GM23248 (cell line): ENCODE data around the gene ABR. TPM values are rescaled to one million over a fixed set of nuclear protein-coding genes. Genes with fewer than 3 reads are reported as not detected.

Experiments used
- DNase-seq: peaks from one replicate; pipeline ENCODE4 v3.0.0-alpha.2; 2015
- H2AFZ ChIP-seq: fragments of 200-600 bp; sonication (generic); 2 replicates; pipeline ENCODE4 v1.6.1; 2016; ENCODE audit warnings: antibody characterized with exemption
- H3F3A ChIP-seq: fragments of 200-600 bp; sonication (generic); 2 replicates; pipeline ENCODE4 v1.6.1; 2016; ENCODE audit warnings: mild to moderate bottlenecking, antibody characterized with exemption, mixed run types; ENCODE audit not compliant: insufficient read depth
- H3K27ac ChIP-seq: fragments of 200-600 bp; sonication (generic); 2 replicates; pipeline ENCODE4 v1.5.1; 2016; ENCODE audit warnings: mild to moderate bottlenecking
- H3K27me3 ChIP-seq: fragments of 200-600 bp; sonication (generic); replicated peaks from 2 replicates; pipeline ENCODE4 v1.6.1; 2016; ENCODE audit warnings: mild to moderate bottlenecking; ENCODE audit not compliant: insufficient read depth
- H3K36me3 ChIP-seq: fragments of 200-600 bp; sonication (generic); 2 replicates; pipeline ENCODE4 v1.6.1; 2016; ENCODE audit warnings: low read depth, mild to moderate bottlenecking
- H3K4me1 ChIP-seq: fragments of 200-600 bp; sonication (generic); 2 replicates; pipeline ENCODE4 v1.6.1; 2016; ENCODE audit warnings: mild to moderate bottlenecking; ENCODE audit not compliant: insufficient read depth
- H3K4me2 ChIP-seq: fragments of 200-600 bp; sonication (generic); one replicate; pipeline ENCODE4 v1.6.1; 2016; ENCODE audit warnings: mild to moderate bottlenecking; ENCODE audit not compliant: unreplicated experiment
- H3K4me3 ChIP-seq: fragments of 200-600 bp; sonication (generic); 2 replicates; pipeline ENCODE4 v1.5.1; 2016; ENCODE audit warnings: mild to moderate bottlenecking
- H3K79me2 ChIP-seq: fragments of 200-600 bp; sonication (generic); 2 replicates; pipeline ENCODE4 v1.6.1; 2016; ENCODE audit warnings: mild to moderate bottlenecking; ENCODE audit not compliant: insufficient read depth
- H3K9ac ChIP-seq: fragments of 200-600 bp; sonication (generic); 2 replicates; pipeline ENCODE4 v1.6.1; 2016; ENCODE audit warnings: mild to moderate bottlenecking
- H3K9me2 ChIP-seq: fragments of 200-600 bp; sonication (generic); 2 replicates; pipeline ENCODE4 v1.6.1; 2016; ENCODE audit warnings: mixed run types, mild to moderate bottlenecking, moderate library complexity; ENCODE audit not compliant: insufficient read depth
- H3K9me3 ChIP-seq: fragments of 200-600 bp; sonication (generic); one replicate; pipeline ENCODE4 v1.6.1; 2017; ENCODE audit warnings: low read depth
- H4K20me1 ChIP-seq: fragments of 200-600 bp; sonication (generic); 2 replicates; pipeline ENCODE4 v1.6.0; 2016; ENCODE audit not compliant: insufficient read depth
- EZH2 ChIP-seq: fragments of 200-600 bp; sonication (generic); IDR thresholded peaks from 2 replicates; pipeline ENCODE4 v1.6.1; 2018; ENCODE audit warnings: antibody characterized with exemption, mild to moderate bottlenecking; ENCODE audit not compliant: insufficient read depth, poor library complexity, severe bottlenecking
- EZH2phosphoT487 ChIP-seq: fragments of 200-600 bp; sonication (generic); IDR thresholded peaks from 2 replicates; pipeline ENCODE4 v1.6.1; 2018; ENCODE audit warnings: antibody characterized with exemption, moderate library complexity, mild to moderate bottlenecking, low read depth; ENCODE audit not compliant: insufficient read depth
- WGBS, 2 experiments: methylation state at CpG; one replicate each; pipeline ENCODE4 v1.1.6; 2015 to 2017; ENCODE audit warnings: low lambda C conversion rate in 2 of 2, low coverage in 1 of 2; ENCODE audit errors: missing lambda C conversion rate in 2 of 2; 5-methylcytosine and 5-hydroxymethylcytosine counted together
- in situ Hi-C: fragments of 300-500 bp; cut with MboI; formaldehyde crosslinking; loops from 2 replicates; pipeline ENCODE4 v1.15.0; 2020
- polyA plus RNA-seq: library from polyadenylated mRNA; unstranded; fragments of >200 nt; fragmentation: Nextera tagmentation; extraction: Ambion mirVana; gene quantifications from 2 replicates; pipeline ENCODE4 v1.2.1, GENCODE V29; 2016
- total RNA-seq: library from RNA; depleted of rRNA; stranded (reverse); fragments of >200 nt; shearing (Covaris generic); gene quantifications from 2 replicates; pipeline ENCODE4 v1.2.3, GENCODE V29; 2014

Gene ABR
- total and polyA plus RNA-seq, 2 experiments from 2014 or later, result 24.4 to 38.2 TPM

DNA sequence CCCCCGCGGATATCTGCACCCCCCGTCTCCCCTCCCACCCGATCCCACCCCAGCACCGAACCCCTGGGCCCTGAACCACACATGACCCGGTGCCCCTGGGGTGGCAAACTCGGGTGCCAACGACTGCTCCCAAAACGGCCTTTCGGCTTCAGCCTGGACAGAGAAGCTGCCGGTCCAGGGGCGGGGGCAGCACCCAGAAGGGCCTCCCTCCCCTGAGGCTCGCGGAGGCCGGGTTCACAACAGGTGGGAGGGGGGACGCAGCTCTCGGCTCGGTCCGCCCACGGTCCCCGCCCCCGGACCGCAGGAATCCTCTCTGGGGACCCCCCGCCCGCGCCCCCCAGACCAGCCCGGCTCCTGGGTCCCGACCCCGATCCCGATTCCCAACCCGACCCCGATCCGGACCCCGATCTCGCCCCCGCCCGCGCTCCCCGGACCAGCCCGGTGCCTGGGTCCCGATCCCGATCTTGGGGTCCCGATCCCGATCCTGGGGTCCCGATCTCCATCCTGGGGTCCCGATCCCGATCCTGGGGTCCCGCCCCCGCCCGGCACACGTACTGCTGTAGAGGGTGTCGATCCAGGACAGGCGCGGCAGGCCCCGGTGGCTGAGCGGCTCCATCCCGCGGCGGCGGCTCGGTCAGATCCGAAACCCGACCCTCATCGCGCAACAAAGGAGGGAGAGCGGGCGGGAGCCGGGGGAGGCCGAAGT lies 516 bp downstream of the ABR start:
- DNase-seq, result peak; percentile 66
- Histone ChIP-seq H3F3A (peaks cover 16% of the 10 kb centered on the region; the same call in 1 of the 2 replicates), H3K27ac (no peak overlapping the region), H3K79me2 (no peaks in the 10 kb centered on the region), H4K20me1 (no peaks in the 10 kb centered on the region), H3K4me3 (peak overlapping the region; percentile 80), H3K4me2 (peak overlapping the region; percentile 83), H3K9me2 (no peaks in the 10 kb centered on the region), H3K9me3 (no peaks in the 10 kb centered on the region), H3K27me3 (no peaks in the 10 kb centered on the region), H3K36me3 (no peaks in the 10 kb centered on the region), H2AFZ (peak overlapping the region; percentile 73), H3K9ac (peak overlapping the region; percentile 86), H3K4me1 (peaks cover 16% of the 10 kb centered on the region)
- 1% methylated on average over 17 to 50 of the region's 69 CpGs for WGBS, 2 experiments
- in situ Hi-C loops, result no loop called here
- TF ChIP-seq EZH2phosphoT487 (no peak), EZH2 (no peak)

DNA sequence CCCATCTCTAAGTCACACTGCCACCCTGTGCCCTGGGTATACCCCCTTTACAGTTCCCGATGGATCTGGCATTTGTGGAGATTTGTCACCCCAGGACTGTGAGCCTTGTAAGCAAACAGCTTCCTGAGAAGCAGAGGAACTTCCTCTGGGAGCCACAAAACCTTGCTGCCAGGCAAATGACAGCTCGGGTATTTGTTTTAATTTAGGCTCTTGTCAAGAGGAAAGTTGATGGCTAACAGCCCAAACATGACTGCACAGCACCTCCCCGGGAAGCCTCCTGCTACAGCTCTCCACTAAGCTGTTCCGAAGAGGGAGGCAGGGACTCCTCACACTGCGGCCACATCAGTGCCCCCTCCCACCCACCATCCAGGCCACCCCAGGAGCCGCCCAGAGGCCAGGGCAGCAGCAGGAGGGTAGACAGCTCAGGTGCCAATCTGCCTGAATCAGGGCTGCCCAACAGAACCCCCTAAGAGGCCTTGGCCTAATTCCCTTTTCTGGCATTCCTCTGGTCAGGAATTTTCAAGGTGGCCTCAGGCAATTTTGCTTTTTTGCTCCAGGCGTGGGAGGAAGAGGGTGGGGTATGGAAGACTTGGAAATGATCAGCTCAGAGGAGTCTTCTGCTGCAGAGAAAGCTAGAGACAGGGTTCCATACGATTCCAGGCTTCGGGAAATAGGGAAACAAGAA lies 2.6 kb downstream of the ABR start:
- no peak overlapping the region for H2AFZ ChIP-seq
- no peaks in the 10 kb centered on the region for H3K27me3 ChIP-seq
- H3K4me3 ChIP-seq, result peak overlapping the region; percentile 41
- no peaks in the 10 kb centered on the region for H3K36me3 ChIP-seq
- H3K27ac ChIP-seq, result peak overlapping the region; percentile 29; the same call in 1 of the 2 replicates
- no peak for TF ChIP-seq EZH2
- no peak overlapping the region for H3K9ac ChIP-seq
- H3K9me2 ChIP-seq, result no peaks in the 10 kb centered on the region
- H3F3A ChIP-seq, result peaks cover 16% of the 10 kb centered on the region; the same call in 1 of the 2 replicates
- peaks cover 16% of the 10 kb centered on the region for H3K4me1 ChIP-seq
- 20 to 27% methylated on average over 9 of the region's 9 CpGs for WGBS, 2 experiments
- no peaks in the 10 kb centered on the region for H3K9me3 ChIP-seq
- in situ Hi-C loops, result no loop called here
- H3K4me2 ChIP-seq, result peak overlapping the region; percentile 60
- DNase-seq, result peak; percentile 72
- H4K20me1 ChIP-seq, result no peaks in the 10 kb centered on the region
- no peaks in the 10 kb centered on the region for H3K79me2 ChIP-seq

DNA sequence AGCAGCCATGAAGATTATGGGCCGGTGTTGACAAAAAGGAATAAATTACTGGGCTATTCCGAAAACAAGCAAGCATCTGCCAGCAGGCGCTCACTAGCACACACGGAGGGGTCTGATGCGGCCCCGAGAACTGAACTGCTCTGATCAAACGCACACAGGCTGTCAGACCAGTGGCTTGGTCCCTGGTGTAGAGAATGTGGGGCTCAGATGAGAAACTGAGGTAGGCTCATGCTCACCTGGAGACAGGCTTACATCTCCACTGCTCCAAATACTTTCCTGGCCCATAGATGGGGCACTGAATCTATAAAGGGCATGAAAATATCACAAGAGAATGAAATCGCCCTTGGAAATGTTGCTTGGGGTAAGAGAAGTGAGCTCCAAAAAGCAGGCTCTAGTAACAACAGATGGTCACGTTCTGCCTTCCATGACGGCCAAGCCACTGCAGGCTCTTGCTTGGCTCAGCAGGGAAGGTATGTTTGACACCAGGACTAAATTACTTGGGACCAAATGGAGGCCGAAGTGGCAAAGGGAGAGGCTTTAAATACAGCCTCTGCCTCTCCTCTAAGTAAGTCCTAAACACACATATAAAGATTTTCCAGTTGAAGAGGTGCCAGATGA lies 5.4 kb downstream of the ABR start:
- no peaks in the 10 kb centered on the region for H3K9me2 ChIP-seq
- H3K9ac ChIP-seq, result no peak overlapping the region
- no peaks in the 10 kb centered on the region for H3K27me3 ChIP-seq
- TF ChIP-seq EZH2phosphoT487, result no peak
- H4K20me1 ChIP-seq, result no peaks in the 10 kb centered on the region
- 71 to 74% methylated on average over 11 of the region's 11 CpGs for WGBS, 2 experiments
- no peak overlapping the region for H3K4me2 ChIP-seq
- DNase-seq, result no peak
- no peak overlapping the region for H3K27ac ChIP-seq
- H3K4me1 ChIP-seq, result peaks cover 16% of the 10 kb centered on the region
- in situ Hi-C loops, result no loop called here
- no peaks in the 10 kb centered on the region for H3K79me2 ChIP-seq
- no peak overlapping the region for H2AFZ ChIP-seq
- H3K36me3 ChIP-seq, result no peaks in the 10 kb centered on the region
- H3K4me3 ChIP-seq, result no peak overlapping the region
- H3F3A ChIP-seq, result peaks cover 16% of the 10 kb centered on the region; the same call in 1 of the 2 replicates
- no peaks in the 10 kb centered on the region for H3K9me3 ChIP-seq

DNA sequence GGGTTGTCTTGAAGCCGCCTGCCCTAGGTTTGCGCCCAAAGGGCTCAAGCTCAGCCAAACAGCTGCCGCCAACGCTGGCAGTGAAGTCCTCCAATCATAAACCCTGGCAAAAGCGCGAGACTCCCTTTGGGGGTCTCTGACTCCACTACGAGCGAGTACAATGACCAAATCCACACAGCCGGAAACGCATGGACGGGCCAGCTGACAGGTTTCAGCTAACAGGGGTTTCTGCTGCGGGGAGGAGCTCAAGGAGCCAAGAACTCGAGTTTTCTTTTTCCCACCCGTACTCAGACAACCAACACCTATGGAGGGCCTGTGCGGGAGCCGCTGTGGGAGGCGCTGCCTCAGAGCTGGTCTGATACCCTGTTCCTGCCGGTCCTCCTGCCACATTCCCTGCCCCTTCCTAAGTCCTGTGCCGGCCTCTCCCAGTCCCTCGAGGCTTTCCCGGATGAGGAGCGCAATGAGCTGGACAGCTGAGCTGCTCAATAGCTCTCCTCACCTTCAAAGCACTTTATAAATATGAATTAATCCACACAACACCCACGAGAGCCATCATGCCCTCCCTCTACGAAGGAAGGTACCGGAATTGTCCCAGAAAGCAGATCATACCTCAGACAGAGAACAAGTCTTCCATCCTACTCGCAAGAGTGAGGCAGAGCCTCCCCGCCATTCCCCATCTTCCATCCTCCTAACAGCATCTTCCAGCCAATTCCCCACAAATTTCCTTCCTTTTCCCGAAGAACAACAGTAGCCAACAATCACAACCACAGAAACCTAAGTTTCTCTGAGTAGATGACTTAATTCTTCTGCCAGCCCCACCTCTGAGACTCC lies 6.1 kb downstream of the ABR start:
- Histone ChIP-seq H3K27me3 (no peaks in the 10 kb centered on the region), H3K36me3 (no peaks in the 10 kb centered on the region), H3K4me2 (no peak overlapping the region), H3K27ac (no peak overlapping the region), H3K4me1 (peaks cover 16% of the 10 kb centered on the region), H3K9me2 (no peaks in the 10 kb centered on the region), H3K9ac (no peak overlapping the region), H4K20me1 (no peaks in the 10 kb centered on the region), H2AFZ (no peak overlapping the region), H3F3A (peaks cover 16% of the 10 kb centered on the region; the same call in 1 of the 2 replicates), H3K9me3 (no peaks in the 10 kb centered on the region), H3K79me2 (no peaks in the 10 kb centered on the region), H3K4me3 (no peak overlapping the region)
- in situ Hi-C loops, result no loop called here
- WGBS, 2 experiments, result 91 to 93% methylated on average over 28 of the region's 28 CpGs
- TF ChIP-seq EZH2 (no peak), EZH2phosphoT487 (no peak)
- no peak for DNase-seq
